ENCODE measurements around the gene MCAT.

The MCAT gene

GRCh38 chr22:43094085-43094484, 49.1 kb downstream of the MCAT start:
- no peak for DNase-seq (ENCODE audit: low read depth in 1 of 2, low spot score in 1 of 2)

- no peak for DNase-seq (ENCODE audit: low read depth in 1 of 2, low spot score in 1 of 2)
Measured at GRCh38 chr22:43092085-43092484, 51.1 kb downstream of the MCAT start.

GRCh38 chr22:43090130-43090789, 52.9 kb downstream of the MCAT start:
- peak in 1 of 2 donors; percentile 45 for DNase-seq (ENCODE audit: low read depth in 1 of 2, low spot score in 1 of 2)

- DNase-seq (ENCODE audit: low read depth in 1 of 2, low spot score in 1 of 2), result peak; percentile 72 to 82
Measured at GRCh38 chr22:43088984-43089717, 54.0 kb downstream of the MCAT start, which contains the start of gene TTLL1. TTLL1 (minus strand) TSS chr22:43089391; CDS start chr22:43075586, 13,805 bp downstream.

- no peak for DNase-seq (ENCODE audit: low read depth in 1 of 2, low spot score in 1 of 2)
Measured at GRCh38 chr22:43088627-43088983, 54.6 kb downstream of the MCAT start.

GRCh38 chr22:43085658-43086606, 57.3 kb downstream of the MCAT start:
- no peak for DNase-seq (ENCODE audit: low read depth in 1 of 2, low spot score in 1 of 2)
